Measurements from ENCODE around the gene RBM25.
"Not testable (repeated sequence)": the region's sequence is repeated elsewhere in the genome, so short reads cannot be mapped to it uniquely, and the experiment has no call there.

RBM25 gene

DNA sequence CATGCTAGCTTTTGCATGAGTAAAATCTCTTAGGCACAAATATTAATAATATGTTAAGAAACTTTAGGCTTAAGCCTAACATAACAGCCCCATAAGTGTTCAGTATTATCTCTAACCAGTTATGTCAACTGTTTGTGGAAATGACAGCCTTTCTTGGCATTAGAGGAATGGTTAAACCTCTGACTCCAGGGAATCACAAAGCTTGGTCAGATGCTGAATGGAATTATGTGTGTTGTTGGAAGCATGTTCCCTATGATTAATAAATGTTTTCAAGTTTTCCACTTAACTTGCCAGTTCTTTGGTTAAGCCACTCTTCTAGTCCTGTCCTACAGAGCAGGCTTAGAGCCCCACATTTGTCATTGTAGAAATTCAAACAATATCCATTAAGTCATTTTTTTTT lies 94.9 kb downstream of the RBM25 start:
- in situ Hi-C loops (cut with MboI; ENCODE audit: low pct_unique_long_range_greater_than_20kb, low sequenced_read_pairs): no loop called here
- no peak for DNase-seq

DNA sequence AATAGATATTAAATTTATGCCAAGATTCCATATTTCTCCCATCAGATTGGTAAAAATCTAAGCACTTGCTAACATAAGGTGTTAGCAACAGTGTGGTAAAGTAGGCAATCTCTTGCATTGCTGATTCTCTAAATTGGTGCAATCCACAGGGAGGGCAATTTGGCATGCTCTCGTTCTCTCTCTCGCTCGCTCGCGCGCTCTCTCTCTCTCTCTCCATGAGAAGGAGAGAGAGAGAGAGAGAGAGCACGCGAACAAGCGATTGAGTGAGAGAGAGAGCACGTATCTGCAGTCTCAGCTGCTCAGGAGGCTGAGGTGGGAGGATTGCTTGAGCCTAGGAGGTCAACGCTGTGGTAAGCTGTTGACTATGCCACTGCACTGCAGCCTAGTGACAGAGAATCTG lies 103.9 kb downstream of the RBM25 start:
- in situ Hi-C loops (cut with MboI; ENCODE audit: low pct_unique_long_range_greater_than_20kb, low sequenced_read_pairs): no loop called here
- no peak for DNase-seq

GRCh38 chr14:73166399-73166798 lies 108.1 kb downstream of the RBM25 start:
- DNase-seq: no peak
- in situ Hi-C loops (cut with MboI; ENCODE audit: low pct_unique_long_range_greater_than_20kb, low sequenced_read_pairs): no loop called here

- no peak for DNase-seq
- in situ Hi-C loops (cut with MboI; ENCODE audit: low pct_unique_long_range_greater_than_20kb, low sequenced_read_pairs): no loop called here
These were observed 109.4 kb downstream of the RBM25 start for GRCh38 chr14:73167727-73168126.

DNA sequence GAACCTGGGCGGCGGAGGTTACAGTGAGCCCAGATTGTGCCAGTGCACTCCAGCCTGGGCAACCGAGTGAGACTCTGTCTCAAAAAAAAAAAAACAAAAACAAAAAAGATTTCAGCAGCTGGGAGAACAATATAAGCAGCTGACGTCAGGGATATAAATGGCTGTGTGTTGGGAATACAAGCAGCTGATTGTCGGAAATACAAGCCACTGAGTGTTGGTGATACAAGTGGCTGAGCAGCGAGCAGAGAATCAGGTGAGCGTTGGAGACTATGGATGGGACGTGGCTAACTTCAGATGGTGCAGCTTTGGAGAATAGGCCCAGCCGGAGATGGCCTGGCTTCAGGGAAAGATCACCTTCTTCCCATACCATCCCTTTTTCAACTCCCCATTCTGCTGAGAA lies 109.9 kb downstream of the RBM25 start:
- DNase-seq: no peak
- in situ Hi-C loops (cut with MboI; ENCODE audit: low pct_unique_long_range_greater_than_20kb, low sequenced_read_pairs): no loop called here

DNA sequence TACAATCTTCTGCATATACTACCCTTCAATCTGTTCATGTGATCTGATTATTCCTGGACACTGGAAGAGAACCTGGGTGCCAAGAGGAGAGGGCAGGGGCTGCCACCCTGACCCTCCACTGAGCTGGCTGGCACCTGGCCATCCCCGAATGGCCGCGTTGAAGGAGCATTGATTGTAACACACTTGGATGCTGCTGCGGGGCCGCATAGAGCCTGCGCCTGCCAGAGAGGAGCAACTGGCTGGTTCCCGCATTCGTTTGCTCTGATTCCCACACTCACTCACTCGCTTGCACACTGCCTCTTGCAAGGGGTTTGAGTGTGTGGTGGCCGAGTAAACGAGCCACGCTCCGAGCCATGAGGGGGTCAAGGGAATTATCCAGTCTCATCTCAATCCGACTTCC lies 110.4 kb downstream of the RBM25 start:
- in situ Hi-C loops (cut with MboI; ENCODE audit: low pct_unique_long_range_greater_than_20kb, low sequenced_read_pairs): no loop called here
- DNase-seq: no peak

- DNase-seq; in situ Hi-C loops (cut with MboI; ENCODE audit: low pct_unique_long_range_greater_than_20kb, low sequenced_read_pairs): not testable (repeated sequence)
These were observed 111.5 kb downstream of the RBM25 start for GRCh38 chr14:73169855-73170254.

GRCh38 chr14:73170686-73171085 lies 112.4 kb downstream of the RBM25 start:
- no peak for DNase-seq
- in situ Hi-C loops (cut with MboI; ENCODE audit: low pct_unique_long_range_greater_than_20kb, low sequenced_read_pairs): no loop called here

- no peak for DNase-seq
- in situ Hi-C loops (cut with MboI; ENCODE audit: low pct_unique_long_range_greater_than_20kb, low sequenced_read_pairs): no loop called here
These were observed 114.2 kb downstream of the RBM25 start for GRCh38 chr14:73172500-73172899.

GRCh38 chr14:73173092-73173735 lies 114.9 kb downstream of the RBM25 start:
- in situ Hi-C loops (cut with MboI; ENCODE audit: low pct_unique_long_range_greater_than_20kb, low sequenced_read_pairs): no loop called here

More at GRCh38 chr14:73173092-73173735, 114.9 kb downstream of the RBM25 start:
- DNase-seq: peak; percentile 53
